HFFc6 (cell line): Measurements from ENCODE around the gene CTNND2. TPM values are rescaled to one million over a fixed set of nuclear protein-coding genes. Genes with fewer than 3 reads are reported as not detected.

Experiments used
- DNase-seq: peaks from one replicate; pipeline ENCODE4 v3.0.0-alpha.2; 2018
- H3K27ac Mint-ChIP-seq: 2 replicates; pipeline ENCODE4 v1.8.0; 2020; ENCODE audit warnings: mild to moderate bottlenecking, mixed read lengths
- H3K27me3 Mint-ChIP-seq: 2 replicates; pipeline ENCODE4 v1.8.0; 2021; ENCODE audit warnings: mild to moderate bottlenecking, moderate library complexity, mixed read lengths; ENCODE audit not compliant: insufficient read depth
- H3K36me3 Mint-ChIP-seq: 2 replicates; pipeline ENCODE4 v1.8.0; 2021; ENCODE audit warnings: low read depth, mixed read lengths
- H3K4me1 Mint-ChIP-seq: 2 replicates; pipeline ENCODE4 v1.8.0; 2020; ENCODE audit warnings: low read depth, mixed read lengths
- H3K4me3 Mint-ChIP-seq: 2 replicates; pipeline ENCODE4 v1.8.0; 2020; ENCODE audit warnings: mild to moderate bottlenecking, moderate library complexity, mixed read lengths
- H3K9me3 Mint-ChIP-seq: 2 replicates; pipeline ENCODE4 v1.8.0; 2020; ENCODE audit warnings: mild to moderate bottlenecking, mixed read lengths
- CTCF ChIP-seq: fragments of 200-600 bp; sonication (generic); IDR thresholded peaks from 2 replicates; pipeline ENCODE4 v1.5.0; 2021; ENCODE audit warnings: antibody characterized with exemption, mild to moderate bottlenecking
- total RNA-seq, 6 experiments: library from RNA; stranded (reverse); fragmentation: NEBNext Ultra II Directional; extraction: Animal tissue kit (Norgen Biotek cat#: 25700); gene quantifications; 2 replicates in 1 of 6; 3 replicates in 5 of 6; pipeline ENCODE4 v1.2.3, GENCODE V29; 2021

CTNND2 gene
- total RNA-seq, 6 experiments from 2014 or later = not detected

- Mint-ChIP-seq H3K9me3 (peaks cover 12% of the 10 kb centered on the region), H3K4me1 (no peaks in the 10 kb centered on the region), H3K4me3 (no peak overlapping the region), H3K36me3 (no peaks in the 10 kb centered on the region), H3K27ac (no peak overlapping the region), H3K27me3 (no peaks in the 10 kb centered on the region)
- TF ChIP-seq CTCF = no peak
- DNase-seq = no peak
Measured at GRCh38 chr5:11873587-11873986, 30.7 kb downstream of the CTNND2 start.

DNA sequence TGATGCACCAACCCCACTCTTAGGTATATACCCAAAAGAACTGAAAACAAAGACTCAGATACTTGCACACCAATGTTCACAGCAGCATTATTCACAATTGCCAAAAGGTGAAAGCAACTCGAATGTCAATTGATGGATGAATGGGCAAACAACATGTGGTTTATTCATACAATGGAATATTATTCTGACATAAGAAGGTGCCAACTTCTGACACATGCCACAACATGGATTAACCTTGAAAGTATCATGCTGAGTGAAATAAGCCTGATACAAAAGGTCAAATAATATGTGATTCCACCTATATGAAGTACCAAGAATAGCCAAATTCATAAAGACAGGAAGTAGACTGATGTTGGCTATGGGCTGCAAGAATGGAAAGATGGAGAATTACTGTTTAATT lies 35.0 kb downstream of the CTNND2 start:
- H3K27ac Mint-ChIP-seq = no peak overlapping the region
- no peak overlapping the region for H3K4me3 Mint-ChIP-seq
- no peak for DNase-seq
- TF ChIP-seq CTCF = no peak
- H3K27me3 Mint-ChIP-seq = no peaks in the 10 kb centered on the region
- peaks cover 22% of the 10 kb centered on the region for H3K9me3 Mint-ChIP-seq
- no peaks in the 10 kb centered on the region for H3K4me1 Mint-ChIP-seq
- H3K36me3 Mint-ChIP-seq = no peaks in the 10 kb centered on the region

GRCh38 chr5:11863911-11864310 lies 40.3 kb downstream of the CTNND2 start:
- Mint-ChIP-seq H3K9me3 (peaks cover 25% of the 10 kb centered on the region), H3K27ac (no peak overlapping the region), H3K36me3 (no peaks in the 10 kb centered on the region; the same call in 1 of the 2 replicates), H3K4me1 (no peaks in the 10 kb centered on the region), H3K4me3 (no peak overlapping the region), H3K27me3 (no peaks in the 10 kb centered on the region)
- TF ChIP-seq CTCF = no peak
- no peak for DNase-seq

DNA sequence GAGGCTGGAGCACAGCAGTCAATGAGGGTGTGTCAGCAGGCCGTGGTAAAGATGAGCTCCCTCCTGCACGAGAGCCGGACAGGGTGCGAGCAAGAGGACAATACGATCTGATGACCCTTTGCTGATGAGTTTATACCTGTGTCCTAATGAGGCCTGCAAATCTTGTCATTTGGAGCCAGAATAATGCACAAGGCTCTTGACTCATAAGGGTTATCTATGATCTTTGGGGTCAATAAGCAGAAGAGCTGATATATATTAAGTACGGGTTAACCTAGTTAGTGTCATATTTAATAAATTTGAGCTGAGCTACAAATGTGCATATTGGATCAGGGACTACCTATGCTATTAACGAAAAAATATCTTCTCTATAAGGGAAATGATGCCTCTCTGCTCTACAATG lies 46.9 kb downstream of the CTNND2 start:
- no peak for DNase-seq
- no peaks in the 10 kb centered on the region for H3K27me3 Mint-ChIP-seq
- peaks cover 25% of the 10 kb centered on the region for H3K9me3 Mint-ChIP-seq
- no peaks in the 10 kb centered on the region for H3K4me1 Mint-ChIP-seq
- no peak overlapping the region for H3K27ac Mint-ChIP-seq
- no peak overlapping the region for H3K4me3 Mint-ChIP-seq
- no peaks in the 10 kb centered on the region; the same call in 1 of the 2 replicates for H3K36me3 Mint-ChIP-seq
- TF ChIP-seq CTCF = no peak

GRCh38 chr5:11854936-11855335 lies 49.3 kb downstream of the CTNND2 start:
- H3K36me3 Mint-ChIP-seq = no peaks in the 10 kb centered on the region
- H3K9me3 Mint-ChIP-seq = peaks cover 15% of the 10 kb centered on the region
- TF ChIP-seq CTCF = no peak
- H3K27me3 Mint-ChIP-seq = no peaks in the 10 kb centered on the region
- H3K27ac Mint-ChIP-seq = no peak overlapping the region
- no peaks in the 10 kb centered on the region for H3K4me1 Mint-ChIP-seq
- no peak overlapping the region for H3K4me3 Mint-ChIP-seq
- DNase-seq = no peak

- H3K36me3 Mint-ChIP-seq = no peaks in the 10 kb centered on the region
- H3K9me3 Mint-ChIP-seq = peaks cover 17% of the 10 kb centered on the region; the same call in 1 of the 2 replicates
- H3K27ac Mint-ChIP-seq = no peak overlapping the region
- H3K4me3 Mint-ChIP-seq = no peak overlapping the region
- DNase-seq = no peak
- no peak for TF ChIP-seq CTCF
- no peaks in the 10 kb centered on the region for H3K27me3 Mint-ChIP-seq
- no peaks in the 10 kb centered on the region for H3K4me1 Mint-ChIP-seq
Measured at GRCh38 chr5:11853796-11854195, 50.5 kb downstream of the CTNND2 start.
